ENCODE data around the gene GPX4.
A peak's percentile ranks its signal among the peaks of the same experiment; 100 is the strongest.

The GPX4 gene

GRCh38 chr19:1103708-1104310, at the start of gene GPX4:
Gene GPX4, plus strand, starts transcription at chr19:1103994. Its CDS starts 50 bp downstream, at chr19:1104044.
- no peaks in the 10 kb centered on the region; the same call in 1 of the 2 replicates for H3K36me3 ChIP-seq (ENCODE audit: insufficient read depth, low read length)
- H3K9ac ChIP-seq (ENCODE audit: low read depth, low read length): peak within 1 kb of the TSS; percentile 75
- no peaks in the 10 kb centered on the region for H3K9me3 ChIP-seq (ENCODE audit: control insufficient read depth, insufficient read depth, low read length)
- H3K4me1 ChIP-seq (ENCODE audit: insufficient read depth, low read length): peaks cover 9% of the 10 kb centered on the region; the same call in 1 of the 2 replicates

- peaks cover 3% of the 10 kb centered on the region; the same call in 1 of the 2 replicates for H3K36me3 ChIP-seq (ENCODE audit: insufficient read depth, low read length)
- H3K4me1 ChIP-seq (ENCODE audit: insufficient read depth, low read length): no peaks in the 10 kb centered on the region
- H3K9ac ChIP-seq (ENCODE audit: low read depth, low read length): no peak overlapping the region
- peaks cover 15% of the 10 kb centered on the region for H3K9me3 ChIP-seq (ENCODE audit: control insufficient read depth, insufficient read depth, low read length)
Measured at GRCh38 chr19:1054102-1055027, 49.4 kb upstream of the GPX4 start.

- Histone ChIP-seq H3K36me3 (ENCODE audit: insufficient read depth, low read length) (peaks cover 3% of the 10 kb centered on the region; the same call in 1 of the 2 replicates), H3K4me1 (ENCODE audit: insufficient read depth, low read length) (no peaks in the 10 kb centered on the region), H3K9ac (ENCODE audit: low read depth, low read length) (no peak overlapping the region), H3K9me3 (ENCODE audit: control insufficient read depth, insufficient read depth, low read length) (peaks cover 15% of the 10 kb centered on the region)
Measured at GRCh38 chr19:1055028-1055425, 48.8 kb upstream of the GPX4 start.

GRCh38 chr19:1055886-1056620, 47.7 kb upstream of the GPX4 start:
- no peak overlapping the region for H3K9ac ChIP-seq (ENCODE audit: low read depth, low read length)
- H3K4me1 ChIP-seq (ENCODE audit: insufficient read depth, low read length): no peaks in the 10 kb centered on the region
- peaks cover 15% of the 10 kb centered on the region for H3K9me3 ChIP-seq (ENCODE audit: control insufficient read depth, insufficient read depth, low read length)
- H3K36me3 ChIP-seq (ENCODE audit: insufficient read depth, low read length): peaks cover 3% of the 10 kb centered on the region; the same call in 1 of the 2 replicates

- Histone ChIP-seq H3K9ac (ENCODE audit: low read depth, low read length) (no peak overlapping the region), H3K36me3 (ENCODE audit: insufficient read depth, low read length) (peaks cover 3% of the 10 kb centered on the region; the same call in 1 of the 2 replicates), H3K9me3 (ENCODE audit: control insufficient read depth, insufficient read depth, low read length) (peaks cover 15% of the 10 kb centered on the region), H3K4me1 (ENCODE audit: insufficient read depth, low read length) (no peaks in the 10 kb centered on the region)
Measured at GRCh38 chr19:1057176-1057855, 46.5 kb upstream of the GPX4 start.

GRCh38 chr19:1058112-1058511, 45.7 kb upstream of the GPX4 start:
- H3K36me3 ChIP-seq (ENCODE audit: insufficient read depth, low read length): peaks cover 3% of the 10 kb centered on the region; the same call in 1 of the 2 replicates
- H3K9ac ChIP-seq (ENCODE audit: low read depth, low read length): no peak overlapping the region
- H3K9me3 ChIP-seq (ENCODE audit: control insufficient read depth, insufficient read depth, low read length): peaks cover 15% of the 10 kb centered on the region
- no peaks in the 10 kb centered on the region for H3K4me1 ChIP-seq (ENCODE audit: insufficient read depth, low read length)

- Histone ChIP-seq H3K4me1 (ENCODE audit: insufficient read depth, low read length) (peaks cover 2% of the 10 kb centered on the region; the same call in 1 of the 2 replicates), H3K9ac (ENCODE audit: low read depth, low read length) (no peak overlapping the region), H3K36me3 (ENCODE audit: insufficient read depth, low read length) (peaks cover 3% of the 10 kb centered on the region; the same call in 1 of the 2 replicates), H3K9me3 (ENCODE audit: control insufficient read depth, insufficient read depth, low read length) (peaks cover 15% of the 10 kb centered on the region)
Measured at GRCh38 chr19:1060689-1061088, 43.1 kb upstream of the GPX4 start.

GRCh38 chr19:1061987-1062386, 41.8 kb upstream of the GPX4 start:
- Histone ChIP-seq H3K9ac (ENCODE audit: low read depth, low read length) (no peak overlapping the region; the same call in 1 of the 2 replicates), H3K36me3 (ENCODE audit: insufficient read depth, low read length) (peaks cover 3% of the 10 kb centered on the region; the same call in 1 of the 2 replicates), H3K9me3 (ENCODE audit: control insufficient read depth, insufficient read depth, low read length) (peaks cover 11% of the 10 kb centered on the region), H3K4me1 (ENCODE audit: insufficient read depth, low read length) (peaks cover 7% of the 10 kb centered on the region; the same call in 1 of the 2 replicates)

GRCh38 chr19:1062387-1063029, 41.3 kb upstream of the GPX4 start:
- Histone ChIP-seq H3K4me1 (ENCODE audit: insufficient read depth, low read length) (peaks cover 7% of the 10 kb centered on the region; the same call in 1 of the 2 replicates), H3K36me3 (ENCODE audit: insufficient read depth, low read length) (peaks cover 3% of the 10 kb centered on the region; the same call in 1 of the 2 replicates), H3K9me3 (ENCODE audit: control insufficient read depth, insufficient read depth, low read length) (peaks cover 7% of the 10 kb centered on the region), H3K9ac (ENCODE audit: low read depth, low read length) (no peak overlapping the region; the same call in 1 of the 2 replicates)

- H3K4me1 ChIP-seq (ENCODE audit: insufficient read depth, low read length): peaks cover 7% of the 10 kb centered on the region; the same call in 1 of the 2 replicates
- peaks cover under 1% of the 10 kb centered on the region; the same call in 1 of the 2 replicates for H3K36me3 ChIP-seq (ENCODE audit: insufficient read depth, low read length)
- H3K9ac ChIP-seq (ENCODE audit: low read depth, low read length): no peak overlapping the region
- peaks cover 7% of the 10 kb centered on the region for H3K9me3 ChIP-seq (ENCODE audit: control insufficient read depth, insufficient read depth, low read length)
Measured at GRCh38 chr19:1063030-1063908, 40.5 kb upstream of the GPX4 start.

- peaks cover 7% of the 10 kb centered on the region; the same call in 1 of the 2 replicates for H3K4me1 ChIP-seq (ENCODE audit: insufficient read depth, low read length)
- H3K9me3 ChIP-seq (ENCODE audit: control insufficient read depth, insufficient read depth, low read length): no peaks in the 10 kb centered on the region
- H3K36me3 ChIP-seq (ENCODE audit: insufficient read depth, low read length): no peaks in the 10 kb centered on the region
- H3K9ac ChIP-seq (ENCODE audit: low read depth, low read length): peak overlapping the region; percentile 50
Measured at GRCh38 chr19:1063909-1064660, 39.7 kb upstream of the GPX4 start.
